ENCODE data around the gene MPP3. TPM values are rescaled to one million over a fixed set of nuclear protein-coding genes. Genes with fewer than 3 reads are reported as not detected.

Gene MPP3
- total RNA-seq, 1 experiment from 2014 or later = 34.3 TPM

- intact Hi-C loops (cut with micrococcal nuclease) = no loop called here
- no peak for DNase-seq
- Histone ChIP-seq H3K4me1 (ENCODE audit: insufficient read depth, low read length) (no peaks in the 10 kb centered on the region), H3K79me2 (ENCODE audit: low read length) (peaks cover 15% of the 10 kb centered on the region), H3K27ac (ENCODE audit: low read length) (no peak overlapping the region), H4K20me1 (ENCODE audit: low read length) (peaks cover 16% of the 10 kb centered on the region), H3K9me2 (replicated peaks; ENCODE audit: low read length) (no peaks in the 10 kb centered on the region), H3K9me3 (ENCODE audit: low read length) (no peaks in the 10 kb centered on the region), H3F3A (ENCODE audit: low read length, unreplicated experiment) (no peaks in the 10 kb centered on the region), H3K36me3 (ENCODE audit: low read depth, low read length) (peaks cover 46% of the 10 kb centered on the region), H3K9ac (ENCODE audit: low read length) (no peak overlapping the region), H3K4me3 (ENCODE audit: low read length) (no peak overlapping the region), H3K4me2 (ENCODE audit: low read length) (no peak overlapping the region), H3K27me3 (ENCODE audit: low read length) (no peaks in the 10 kb centered on the region), H2AFZ (ENCODE audit: low read length) (no peak overlapping the region)
- ChIA-PET POLR2A (ENCODE audit: unreplicated experiment) (no interaction called here), CTCF (no interaction called here)
- no TSS peak for BruUV-seq (replicated peaks)
- TF ChIP-seq EZH2 (IDR thresholded peaks at IDR 0.05; ENCODE audit: low read length, unreplicated experiment) (no peak), EZH2phosphoT487 (IDR thresholded peaks at IDR 0.05; ENCODE audit: borderline replicate concordance, low read length) (no peak), CTCF (conservative IDR thresholded peaks at IDR 0.05; ENCODE audit: low read depth, low read length) (no peak)
- no peak for ATAC-seq
Measured at GRCh38 chr17:43771463-43771862, 61.5 kb downstream of the MPP3 start.

GRCh38 chr17:43770957-43771356 is 62.0 kb downstream of the MPP3 start:
- Histone ChIP-seq H3F3A (ENCODE audit: low read length, unreplicated experiment) (no peaks in the 10 kb centered on the region), H2AFZ (ENCODE audit: low read length) (no peak overlapping the region), H3K9ac (ENCODE audit: low read length) (no peak overlapping the region), H3K27me3 (ENCODE audit: low read length) (no peaks in the 10 kb centered on the region), H3K9me3 (ENCODE audit: low read length) (no peaks in the 10 kb centered on the region), H3K4me2 (ENCODE audit: low read length) (no peak overlapping the region), H3K27ac (ENCODE audit: low read length) (no peak overlapping the region), H3K9me2 (replicated peaks; ENCODE audit: low read length) (no peaks in the 10 kb centered on the region), H3K36me3 (ENCODE audit: low read depth, low read length) (peaks cover 45% of the 10 kb centered on the region), H3K79me2 (ENCODE audit: low read length) (peaks cover 10% of the 10 kb centered on the region), H3K4me1 (ENCODE audit: insufficient read depth, low read length) (no peaks in the 10 kb centered on the region), H4K20me1 (ENCODE audit: low read length) (peaks cover 12% of the 10 kb centered on the region), H3K4me3 (ENCODE audit: low read length) (no peak overlapping the region)
- ATAC-seq (no peak), DNase-seq (no peak)
- ChIA-PET CTCF (no interaction called here), POLR2A (ENCODE audit: unreplicated experiment) (no interaction called here)
- intact Hi-C loops (cut with micrococcal nuclease) = no loop called here
- no TSS peak for BruUV-seq (replicated peaks)
- TF ChIP-seq EZH2phosphoT487 (IDR thresholded peaks at IDR 0.05; ENCODE audit: borderline replicate concordance, low read length) = no peak
- TF ChIP-seq EZH2 (IDR thresholded peaks at IDR 0.05; ENCODE audit: low read length, unreplicated experiment) = no peak
- TF ChIP-seq CTCF (conservative IDR thresholded peaks at IDR 0.05; ENCODE audit: low read depth, low read length) = no peak

DNA sequence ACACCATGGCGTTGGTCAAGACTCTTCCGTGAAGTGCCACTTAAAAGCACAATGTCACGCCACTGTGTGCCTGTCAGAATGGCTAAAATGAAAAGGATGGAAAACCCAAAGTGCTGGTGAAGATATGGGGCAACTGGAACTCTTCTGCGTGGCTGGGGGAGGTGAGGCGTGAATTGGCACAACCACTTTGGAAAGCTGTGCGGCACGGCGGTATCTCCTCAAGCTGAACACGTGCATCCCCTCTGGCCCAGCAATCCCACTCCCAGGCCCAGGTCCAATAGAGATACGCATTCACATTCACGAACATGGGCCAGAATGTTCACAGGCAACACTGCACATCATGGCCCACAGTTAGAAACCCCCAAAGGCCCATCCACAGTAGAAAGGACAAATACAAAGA is 63.1 kb downstream of the MPP3 start:
- Histone ChIP-seq H3F3A (ENCODE audit: low read length, unreplicated experiment) (no peaks in the 10 kb centered on the region), H2AFZ (ENCODE audit: low read length) (no peak overlapping the region), H3K9ac (ENCODE audit: low read length) (no peak overlapping the region), H3K4me3 (ENCODE audit: low read length) (no peak overlapping the region), H3K4me2 (ENCODE audit: low read length) (no peak overlapping the region), H3K79me2 (ENCODE audit: low read length) (peaks cover under 1% of the 10 kb centered on the region; the same call in 1 of the 2 replicates), H4K20me1 (ENCODE audit: low read length) (0 out of 2 replicates have a peak, but pooled peaks cover 5% of the 10 kb centered on the region), H3K4me1 (ENCODE audit: insufficient read depth, low read length) (no peaks in the 10 kb centered on the region), H3K9me3 (ENCODE audit: low read length) (no peaks in the 10 kb centered on the region), H3K36me3 (ENCODE audit: low read depth, low read length) (peaks cover 39% of the 10 kb centered on the region), H3K27me3 (ENCODE audit: low read length) (no peaks in the 10 kb centered on the region), H3K9me2 (replicated peaks; ENCODE audit: low read length) (no peaks in the 10 kb centered on the region), H3K27ac (ENCODE audit: low read length) (no peak overlapping the region)
- POLR2A ChIA-PET (ENCODE audit: unreplicated experiment) = no interaction called here
- ATAC-seq = no peak
- intact Hi-C loops (cut with micrococcal nuclease) = no loop called here
- no peak for DNase-seq
- TF ChIP-seq CTCF (conservative IDR thresholded peaks at IDR 0.05; ENCODE audit: low read depth, low read length) (no peak), EZH2phosphoT487 (IDR thresholded peaks at IDR 0.05; ENCODE audit: borderline replicate concordance, low read length) (no peak), EZH2 (IDR thresholded peaks at IDR 0.05; ENCODE audit: low read length, unreplicated experiment) (no peak)
- CTCF ChIA-PET = no interaction called here
- BruUV-seq (replicated peaks) = no TSS peak
